ENCODE results near the gene PATL2. TPM values are rescaled to one million over a fixed set of nuclear protein-coding genes. Genes with fewer than 3 reads are reported as not detected.

PATL2 gene
- total and polyA plus RNA-seq, 4 donors, result 2.4 to 4.8 (median 3.7) TPM

- ATAC-seq (ENCODE audit: insufficient read depth, low FRiP score) (no peak), DNase-seq (peak in 2 of 3 donors; percentile 75 to 77)
- Histone ChIP-seq H3K36me3 (ENCODE audit: control insufficient read depth in 4 of 4, insufficient read depth in 4 of 4, low read length in 4 of 4) (no peaks in the 10 kb centered on the region), H3K4me1 (ENCODE audit: control insufficient read depth in 5 of 5, insufficient read depth in 5 of 5, low read length in 5 of 5) (peaks cover 0 to 10% (median 0%) of the 10 kb centered on the region in 5 donors), H3K9ac (ENCODE audit: insufficient read depth in 1 of 2, low read length in 2 of 2) (no peak overlapping the region), H3K4me3 (no peak overlapping the region), H3K9me3 (ENCODE audit: control insufficient read depth in 4 of 4, insufficient read depth in 3 of 4, low read length in 3 of 4) (no peaks in the 10 kb centered on the region), H3K27ac (ENCODE audit: low read depth in 1 of 2, low read length in 1 of 2) (no peak overlapping the region), H3K27me3 (ENCODE audit: control insufficient read depth in 3 of 3, insufficient read depth in 3 of 3, low read length in 2 of 3) (no peaks in the 10 kb centered on the region)
- TF ChIP-seq, protein P1, sequence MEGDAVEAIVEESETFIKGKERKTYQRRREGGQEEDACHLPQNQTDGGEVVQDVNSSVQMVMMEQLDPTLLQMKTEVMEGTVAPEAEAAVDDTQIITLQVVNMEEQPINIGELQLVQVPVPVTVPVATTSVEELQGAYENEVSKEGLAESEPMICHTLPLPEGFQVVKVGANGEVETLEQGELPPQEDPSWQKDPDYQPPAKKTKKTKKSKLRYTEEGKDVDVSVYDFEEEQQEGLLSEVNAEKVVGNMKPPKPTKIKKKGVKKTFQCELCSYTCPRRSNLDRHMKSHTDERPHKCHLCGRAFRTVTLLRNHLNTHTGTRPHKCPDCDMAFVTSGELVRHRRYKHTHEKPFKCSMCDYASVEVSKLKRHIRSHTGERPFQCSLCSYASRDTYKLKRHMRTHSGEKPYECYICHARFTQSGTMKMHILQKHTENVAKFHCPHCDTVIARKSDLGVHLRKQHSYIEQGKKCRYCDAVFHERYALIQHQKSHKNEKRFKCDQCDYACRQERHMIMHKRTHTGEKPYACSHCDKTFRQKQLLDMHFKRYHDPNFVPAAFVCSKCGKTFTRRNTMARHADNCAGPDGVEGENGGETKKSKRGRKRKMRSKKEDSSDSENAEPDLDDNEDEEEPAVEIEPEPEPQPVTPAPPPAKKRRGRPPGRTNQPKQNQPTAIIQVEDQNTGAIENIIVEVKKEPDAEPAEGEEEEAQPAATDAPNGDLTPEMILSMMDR (IDR thresholded peaks at IDR 0.05; ENCODE audit: control extremely low read depth, extremely low read depth), result peak; percentile 30
- whole genome bisulfite sequencing, 2 donors, result 61 to 65% methylated on average over 3 of the region's 3 CpGs
These were observed 27.3 kb upstream of the PATL2 start for GRCh38 chr15:44738340-44738984.

GRCh38 chr15:44736181-44736765 lies 25.1 kb upstream of the PATL2 start, which contains the start of gene TRIM69:
TRIM69 (plus strand) TSS chr15:44736528; CDS start chr15:44736705, 177 bp downstream.
- H3K9me3 ChIP-seq (ENCODE audit: control insufficient read depth in 4 of 4, insufficient read depth in 3 of 4, low read length in 3 of 4), result no peaks in the 10 kb centered on the region
- peak within 1 kb of the TSS in 1 of 2 donors; percentile 80 for H3K27ac ChIP-seq (ENCODE audit: low read depth in 1 of 2, low read length in 1 of 2)
- peak within 1 kb of the TSS in 1 of 2 donors; percentile 68 for H3K9ac ChIP-seq (ENCODE audit: insufficient read depth in 1 of 2, low read length in 2 of 2)
- no peak within 1 kb of the TSS for H3K4me3 ChIP-seq
- peaks cover 0 to 16% (median 0%) of the 10 kb centered on the region in 5 donors for H3K4me1 ChIP-seq (ENCODE audit: control insufficient read depth in 5 of 5, insufficient read depth in 5 of 5, low read length in 5 of 5)
- TF ChIP-seq, protein P1 (IDR thresholded peaks at IDR 0.05; ENCODE audit: control extremely low read depth, extremely low read depth), result no peak
- DNase-seq, result no peak
- ATAC-seq (ENCODE audit: insufficient read depth, low FRiP score), result no peak
- peaks cover 0 to 5% (median 2%) of the 10 kb centered on the region in 4 donors for H3K36me3 ChIP-seq (ENCODE audit: control insufficient read depth in 4 of 4, insufficient read depth in 4 of 4, low read length in 4 of 4)
- H3K27me3 ChIP-seq (ENCODE audit: control insufficient read depth in 3 of 3, insufficient read depth in 3 of 3, low read length in 2 of 3), result no peaks in the 10 kb centered on the region
- 69 to 72% methylated on average over 3 of the region's 3 CpGs for WGBS, 2 donors

GRCh38 chr15:44735482-44736180 lies 24.5 kb upstream of the PATL2 start:
- H3K9ac ChIP-seq (ENCODE audit: insufficient read depth in 1 of 2, low read length in 2 of 2), result no peak overlapping the region
- H3K4me3 ChIP-seq, result no peak overlapping the region
- 25 to 36% methylated on average over 8 of the region's 8 CpGs for WGBS, 2 donors
- H3K4me1 ChIP-seq (ENCODE audit: control insufficient read depth in 5 of 5, insufficient read depth in 5 of 5, low read length in 5 of 5), result peaks cover 0 to 21% (median under 1%) of the 10 kb centered on the region in 5 donors
- no peaks in the 10 kb centered on the region for H3K27me3 ChIP-seq (ENCODE audit: control insufficient read depth in 3 of 3, insufficient read depth in 3 of 3, low read length in 2 of 3)
- H3K27ac ChIP-seq (ENCODE audit: low read depth in 1 of 2, low read length in 1 of 2), result peak overlapping the region in 1 of 2 donors; percentile 80
- no peaks in the 10 kb centered on the region for H3K9me3 ChIP-seq (ENCODE audit: control insufficient read depth in 4 of 4, insufficient read depth in 3 of 4, low read length in 3 of 4)
- peaks cover 0 to 6% (median 3%) of the 10 kb centered on the region in 4 donors for H3K36me3 ChIP-seq (ENCODE audit: control insufficient read depth in 4 of 4, insufficient read depth in 4 of 4, low read length in 4 of 4)
- ATAC-seq (ENCODE audit: insufficient read depth, low FRiP score) (peak; percentile 34), DNase-seq (peak; percentile 38 to 54 (median 50))
- TF ChIP-seq, protein P1 (IDR thresholded peaks at IDR 0.05; ENCODE audit: control extremely low read depth, extremely low read depth), result no peak

All from lung (tissue), 12 donors.